GM21423 (cell line): ENCODE measurements around the gene PMEPA1.

Source experiments
- ATAC-seq: cut with Tn5 transposase; IDR thresholded peaks from one replicate; pipeline ENCODE4 v1.9.1; 2021; ENCODE audit warnings: mild to moderate bottlenecking, moderate library complexity; ENCODE audit not compliant: unreplicated experiment

Gene PMEPA1

DNA sequence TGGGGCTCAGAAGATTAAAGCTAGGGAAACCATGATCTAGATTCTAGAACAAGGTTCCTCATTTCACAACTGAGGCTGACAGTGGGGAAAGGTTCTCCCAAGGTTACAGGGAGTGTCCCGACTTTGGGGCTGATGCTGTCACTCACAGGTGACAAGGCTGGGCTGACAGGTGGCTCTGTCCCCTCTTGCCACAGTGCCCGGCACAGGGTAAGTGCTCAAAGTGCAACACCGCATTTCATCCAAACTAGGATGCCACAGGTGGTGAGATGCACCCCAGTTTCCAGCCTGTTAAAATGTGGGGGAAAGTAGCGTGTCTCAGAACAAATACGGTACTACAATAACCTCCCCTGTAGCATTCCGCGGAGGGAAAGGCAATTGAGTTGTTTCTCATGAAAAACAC is 97.4 kb downstream of the PMEPA1 start:
- no peak for ATAC-seq

DNA sequence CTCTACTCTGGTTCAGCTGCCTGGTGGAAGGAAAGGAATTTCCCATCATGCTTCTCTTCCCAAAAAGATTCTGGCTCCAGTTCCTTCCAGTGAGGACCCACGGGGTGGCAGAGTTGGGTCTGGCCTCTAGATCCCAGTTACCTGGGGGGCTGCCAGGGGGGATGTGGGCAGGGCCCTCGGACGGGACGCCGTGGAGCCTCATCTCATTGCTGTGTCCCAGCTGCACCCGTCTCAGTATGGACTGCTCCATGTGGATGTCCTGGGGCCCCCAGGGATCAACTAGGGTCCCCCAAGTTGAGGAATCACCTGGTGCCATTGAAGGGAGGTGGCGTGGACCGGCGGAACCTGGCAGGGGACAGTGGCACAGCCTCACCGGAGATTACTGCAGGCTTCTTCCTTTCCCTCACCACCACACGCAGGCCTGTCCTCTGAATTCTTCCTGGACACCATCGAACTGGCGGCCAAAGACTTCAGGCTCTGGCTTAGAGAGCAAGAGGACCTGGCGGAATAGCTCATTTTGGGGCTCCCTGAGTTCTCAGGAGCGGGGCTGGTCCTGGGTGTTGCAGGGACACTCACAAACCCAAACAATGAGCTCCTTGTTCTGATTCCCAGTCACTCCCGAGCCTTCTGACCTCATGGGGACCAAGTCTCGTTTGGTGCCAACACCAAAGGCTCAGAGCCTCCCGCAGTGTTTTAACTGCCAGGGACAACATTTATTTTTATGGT is 98.1 kb downstream of the PMEPA1 start:
- ATAC-seq, result no peak

DNA sequence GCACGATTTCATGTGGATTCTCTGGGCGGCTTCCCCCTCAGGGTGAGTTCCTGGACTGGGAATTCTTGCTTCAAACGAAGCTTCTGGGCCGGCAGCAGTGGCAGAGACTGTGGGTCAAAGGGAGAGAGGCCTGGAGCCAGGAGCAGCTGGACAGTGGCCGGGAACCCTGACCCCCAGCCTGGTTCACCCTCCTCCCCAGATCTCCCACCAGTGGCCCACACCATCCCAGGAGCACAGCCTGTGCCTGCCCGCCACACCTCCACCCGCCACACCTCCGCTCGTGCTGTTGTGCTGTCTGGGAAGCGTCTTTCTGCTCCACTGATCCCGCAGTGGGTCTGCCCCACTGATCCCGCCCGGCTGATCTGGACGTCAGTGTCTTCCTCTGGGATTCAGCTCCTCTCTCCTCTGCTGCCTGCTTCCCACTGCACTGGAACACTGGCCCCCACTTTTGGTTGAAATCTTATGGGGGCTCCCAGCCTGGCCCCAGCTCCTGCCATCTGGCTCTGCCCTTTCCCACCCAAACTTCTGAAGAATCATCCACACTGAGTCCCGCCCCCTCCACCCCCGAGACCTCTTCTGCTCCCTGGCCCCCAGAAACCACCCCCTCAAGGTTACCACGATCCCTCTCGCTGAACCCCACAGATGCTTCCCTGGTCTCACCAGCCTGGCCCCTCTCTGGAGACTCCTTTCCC is 99.4 kb downstream of the PMEPA1 start:
- no peak for ATAC-seq

DNA sequence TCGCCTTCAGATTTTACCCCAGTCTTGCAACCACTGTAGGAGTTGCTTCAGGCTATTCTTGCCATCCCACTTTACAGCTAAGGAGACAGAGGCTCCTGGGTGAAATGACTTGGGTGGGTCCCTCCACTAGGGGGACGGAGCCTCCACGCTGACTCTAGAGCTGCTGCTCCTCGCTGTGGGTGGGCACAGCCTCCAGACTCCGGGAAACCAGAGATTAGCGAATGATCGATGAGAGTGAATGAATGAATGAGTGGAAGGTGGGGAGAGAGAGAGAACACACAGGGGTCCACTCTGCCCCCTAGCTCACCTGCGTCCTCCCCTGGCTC is 100.0 kb downstream of the PMEPA1 start:
- no peak for ATAC-seq

DNA sequence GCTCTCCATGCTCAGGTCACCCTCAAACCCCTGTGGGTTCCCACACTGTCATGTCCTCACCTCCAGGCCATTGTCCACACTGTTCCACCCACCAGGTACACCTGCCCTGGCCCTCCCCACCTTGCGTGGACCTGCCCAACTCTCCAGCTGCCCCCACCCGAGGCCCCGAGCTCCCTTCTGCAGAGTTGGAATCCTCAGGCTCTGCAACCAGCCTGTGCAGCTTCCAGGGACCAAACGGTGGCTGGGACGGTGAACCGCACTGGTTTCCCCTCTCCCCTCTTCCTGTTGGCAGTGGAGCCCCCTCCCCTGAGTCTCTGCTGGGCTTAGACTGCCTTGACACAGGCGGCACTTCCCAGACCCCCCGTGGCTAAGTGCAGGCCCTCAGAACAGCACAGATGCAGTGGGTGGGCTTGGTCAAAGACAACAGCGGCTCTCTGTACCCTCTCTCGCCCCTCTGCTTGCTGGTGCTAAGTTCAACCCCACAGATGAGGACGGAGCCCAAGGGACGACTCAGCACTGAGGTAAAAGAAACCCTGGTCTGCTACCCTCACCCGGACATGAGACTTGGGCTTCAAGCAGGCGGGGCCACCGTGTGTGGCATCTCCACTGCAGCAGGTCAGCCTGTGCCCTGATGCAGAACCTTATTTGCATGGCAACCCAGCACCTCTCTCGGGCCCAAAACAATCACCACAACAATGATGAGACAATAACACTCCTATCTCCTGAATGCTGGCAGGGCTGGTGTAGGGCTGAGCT is 100.6 kb downstream of the PMEPA1 start:
- ATAC-seq, result no peak

DNA sequence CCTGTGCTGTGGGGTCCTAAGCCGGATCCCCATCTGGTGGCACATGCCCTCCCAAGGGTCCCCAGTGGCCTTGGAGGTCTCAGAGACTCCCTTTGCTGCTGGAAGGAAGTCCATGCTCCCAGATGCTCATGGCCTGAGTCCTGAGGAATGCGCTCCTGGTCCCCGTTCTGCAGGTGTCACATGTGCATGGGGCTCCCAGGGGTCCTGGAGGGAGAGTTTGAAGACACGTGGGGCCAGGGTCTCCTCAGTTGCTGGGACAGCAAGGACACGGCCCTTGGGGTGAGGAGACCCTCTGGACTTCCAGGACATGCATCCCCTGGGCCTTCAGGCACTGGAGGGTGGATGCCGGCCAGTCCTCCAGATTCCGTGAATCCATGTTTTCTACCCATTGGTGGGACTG is 101.3 kb downstream of the PMEPA1 start:
- no peak for ATAC-seq

DNA sequence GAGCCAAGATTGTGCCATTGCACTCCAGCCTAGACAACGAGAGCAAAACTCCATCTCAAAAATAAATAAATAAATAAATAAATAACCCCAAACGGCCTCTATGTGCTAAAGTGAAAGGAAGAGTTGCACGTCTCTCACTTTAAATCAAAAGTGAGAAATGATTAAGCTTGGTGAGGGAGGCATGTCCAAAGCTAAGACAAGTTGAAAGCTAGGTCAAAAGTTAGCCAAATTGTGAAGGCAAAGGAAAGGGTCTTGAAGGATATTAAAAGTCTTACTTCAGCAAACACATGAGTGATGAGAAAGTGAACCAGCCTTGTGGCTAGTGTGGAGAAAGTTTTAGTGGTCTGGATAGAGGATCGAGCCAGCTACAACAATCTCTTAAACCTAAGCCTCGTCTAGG is 103.9 kb downstream of the PMEPA1 start:
- ATAC-seq, result no peak

DNA sequence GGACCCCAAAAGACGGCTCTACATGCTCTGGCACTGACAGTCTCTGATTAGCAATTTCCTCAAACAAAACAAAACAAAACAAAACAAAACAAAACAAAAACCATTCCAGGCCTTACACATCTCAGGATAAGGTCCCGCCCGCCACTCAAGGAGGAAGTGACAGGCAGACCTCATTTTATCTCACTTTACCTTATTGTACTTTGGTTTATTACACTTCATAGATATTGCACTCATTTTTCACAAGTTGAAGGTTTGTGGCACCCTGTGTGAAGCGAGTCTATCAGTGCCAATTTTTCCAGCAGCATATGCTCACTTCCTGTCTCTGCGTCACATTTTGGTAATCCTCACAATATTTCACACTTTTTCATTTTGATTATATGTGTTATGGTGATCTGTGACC is 104.8 kb downstream of the PMEPA1 start:
- ATAC-seq, result no peak

DNA sequence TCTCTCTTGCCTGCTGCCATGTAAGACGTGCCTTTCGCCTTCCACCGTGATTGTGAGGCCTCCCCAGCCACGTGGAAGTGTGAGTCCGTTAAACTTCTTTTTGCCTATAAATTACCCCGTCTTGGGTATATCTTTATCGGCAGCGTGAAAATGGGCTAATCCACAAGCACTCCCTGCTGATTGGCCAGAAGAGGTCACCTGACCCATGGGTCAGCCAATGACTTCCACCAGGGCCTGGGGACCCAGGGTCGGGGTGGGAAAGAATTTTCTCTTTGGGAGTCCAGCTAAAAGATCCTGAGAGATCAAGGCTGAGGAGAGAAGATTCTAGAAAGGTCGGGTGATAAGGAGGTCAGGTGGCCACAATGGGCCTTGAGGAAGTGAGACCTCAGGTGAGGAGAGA is 106.7 kb downstream of the PMEPA1 start:
- ATAC-seq, result no peak

DNA sequence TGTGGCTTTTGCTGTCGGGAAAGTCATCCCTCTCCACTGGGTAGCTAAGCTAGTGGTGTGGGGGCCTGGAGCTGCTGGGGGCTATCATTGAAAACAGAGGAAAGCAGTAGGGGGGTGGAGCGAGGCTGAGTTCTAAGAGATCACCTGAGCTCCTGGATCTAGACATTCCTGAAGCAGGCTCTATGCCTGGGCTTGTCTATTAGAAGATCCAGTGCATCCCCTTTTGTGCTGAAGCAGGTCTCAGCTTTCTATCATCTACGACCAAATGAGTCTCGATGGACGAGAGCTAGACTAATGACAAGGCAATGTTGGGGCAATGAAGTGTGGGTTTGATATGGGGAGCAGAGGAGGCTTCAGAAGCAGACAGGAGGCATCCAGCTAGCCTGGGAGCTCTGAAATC is 108.1 kb downstream of the PMEPA1 start:
- no peak for ATAC-seq

DNA sequence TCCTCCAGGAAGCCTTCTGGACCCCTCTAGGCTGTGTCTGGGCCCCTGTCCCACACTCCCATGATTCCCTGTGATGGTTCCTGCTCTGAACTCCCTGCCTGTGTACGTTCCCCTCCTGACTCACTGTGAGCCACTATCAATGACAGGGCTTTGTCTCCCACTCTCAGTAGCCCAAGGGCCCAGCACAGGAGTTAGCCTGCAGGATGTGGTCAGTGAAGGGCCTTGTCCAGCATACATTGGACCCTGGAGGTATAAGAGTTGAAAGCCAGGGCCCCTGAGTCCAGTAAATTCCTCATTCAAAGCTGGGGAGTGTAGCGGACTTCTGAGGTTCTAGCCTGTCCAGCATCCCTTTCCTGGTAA is 108.6 kb downstream of the PMEPA1 start:
- no peak for ATAC-seq

DNA sequence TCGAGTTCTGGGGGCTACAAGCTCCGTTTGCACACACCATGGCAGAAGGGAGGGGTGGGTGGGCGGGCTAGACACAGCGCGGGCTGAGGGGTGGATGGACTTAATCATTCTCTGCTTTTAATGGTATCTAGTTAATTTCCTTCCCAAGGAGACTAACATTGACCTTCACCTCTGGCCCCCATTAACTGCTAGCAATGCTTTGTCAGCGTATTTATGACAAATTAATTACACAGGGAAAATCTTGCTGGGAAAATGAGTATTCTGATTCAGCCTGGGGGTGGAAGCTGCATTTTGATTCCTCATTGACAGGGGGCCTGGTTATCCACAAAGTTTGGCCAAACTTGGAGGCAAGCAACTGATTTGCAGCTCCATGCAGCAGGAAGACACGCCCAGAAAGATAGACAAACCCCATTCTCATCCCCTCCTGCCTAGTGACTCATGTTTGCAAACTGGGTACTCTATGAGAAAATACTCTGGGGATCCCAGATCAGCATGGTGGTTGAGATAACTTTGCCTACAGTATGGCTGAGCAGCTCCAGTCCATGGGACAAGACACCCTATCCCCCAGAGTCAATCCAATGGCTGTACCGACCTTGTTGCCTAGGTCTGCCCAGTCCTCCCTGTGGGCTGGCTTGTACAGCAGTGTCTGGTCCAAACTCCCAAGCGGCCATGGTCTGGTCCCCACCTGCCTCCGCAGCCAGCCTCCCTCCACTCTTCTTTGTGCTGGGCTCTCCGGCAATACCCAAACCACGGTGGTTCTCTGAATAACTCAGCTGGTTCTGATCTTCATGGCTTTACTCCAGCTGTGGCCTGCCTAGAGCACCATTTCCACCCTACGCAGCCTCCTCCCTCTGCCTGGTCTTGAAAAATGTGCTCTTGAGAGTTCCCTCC is 109.2 kb downstream of the PMEPA1 start:
- no peak for ATAC-seq

DNA sequence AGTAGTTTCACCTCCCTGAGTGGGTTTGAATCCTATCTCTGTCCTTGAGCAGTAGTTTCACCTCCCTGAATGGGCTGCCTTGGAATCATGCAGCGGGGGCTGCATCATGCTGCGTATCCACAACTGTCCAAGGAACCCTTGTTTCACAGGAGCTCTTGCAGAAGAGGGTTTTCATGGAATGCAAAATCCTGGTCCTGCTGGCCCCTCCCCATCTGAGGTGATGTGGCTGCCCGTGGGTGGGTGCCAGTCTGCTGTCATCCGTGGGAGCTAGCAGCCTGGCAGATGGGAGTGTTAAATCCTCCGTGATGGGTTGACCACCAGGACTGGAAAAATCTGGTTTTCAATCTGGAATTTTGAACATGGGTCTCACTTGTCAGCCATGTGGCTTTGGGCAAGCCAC is 111.3 kb downstream of the PMEPA1 start:
- no peak for ATAC-seq
